Measurements from ENCODE around the gene SOBP. TPM values are rescaled to one million over a fixed set of nuclear protein-coding genes. Genes with fewer than 3 reads are reported as not detected.

Gene SOBP
- total RNA-seq, 2 experiments from 2014 or later: 1.0 to 1.2 TPM

- H3K27ac Mint-ChIP-seq: no peak overlapping the region
Measured at GRCh38 chr6:107534571-107535141, 44.7 kb downstream of the SOBP start.

GRCh38 chr6:107535626-107536025 lies 45.7 kb downstream of the SOBP start:
- Mint-ChIP-seq H3K27me3 (ENCODE audit: low read depth) (peaks cover 15% of the 10 kb centered on the region), H3K36me3 (ENCODE audit: low read depth) (no peaks in the 10 kb centered on the region), H3K9me3 (ENCODE audit: insufficient read depth) (no peaks in the 10 kb centered on the region), H3K4me3 (no peak overlapping the region), H3K27ac (no peak overlapping the region), H3K4me1 (ENCODE audit: low read depth) (no peaks in the 10 kb centered on the region)
- DNase-seq: no peak
- ChIA-PET CTCF (no interaction called here), POLR2A (no interaction called here)
- ATAC-seq: no peak

More at GRCh38 chr6:107534571-107535141, 44.7 kb downstream of the SOBP start:
- ATAC-seq (no peak), DNase-seq (no peak)
- peaks cover 14% of the 10 kb centered on the region for H3K27me3 Mint-ChIP-seq (ENCODE audit: low read depth)
- H3K4me3 Mint-ChIP-seq: no peak overlapping the region
- no peaks in the 10 kb centered on the region for H3K4me1 Mint-ChIP-seq (ENCODE audit: low read depth)
- POLR2A ChIA-PET: no interaction called here
- CTCF ChIA-PET: no interaction called here
- no peaks in the 10 kb centered on the region for H3K9me3 Mint-ChIP-seq (ENCODE audit: insufficient read depth)
- H3K36me3 Mint-ChIP-seq (ENCODE audit: low read depth): no peaks in the 10 kb centered on the region

- Mint-ChIP-seq H3K27ac (no peak overlapping the region), H3K4me1 (ENCODE audit: low read depth) (no peaks in the 10 kb centered on the region), H3K4me3 (no peak overlapping the region), H3K36me3 (ENCODE audit: low read depth) (no peaks in the 10 kb centered on the region), H3K27me3 (ENCODE audit: low read depth) (peaks cover 15% of the 10 kb centered on the region), H3K9me3 (ENCODE audit: insufficient read depth) (no peaks in the 10 kb centered on the region)
- no peak for ATAC-seq
- DNase-seq: no peak
- ChIA-PET CTCF (no interaction called here), POLR2A (no interaction called here)
Measured at GRCh38 chr6:107536180-107536961, 46.5 kb downstream of the SOBP start.

GRCh38 chr6:107537559-107537958 lies 47.6 kb downstream of the SOBP start:
- Mint-ChIP-seq H3K27ac (no peak overlapping the region), H3K4me1 (ENCODE audit: low read depth) (no peaks in the 10 kb centered on the region), H3K27me3 (ENCODE audit: low read depth) (peaks cover 19% of the 10 kb centered on the region), H3K36me3 (ENCODE audit: low read depth) (no peaks in the 10 kb centered on the region), H3K4me3 (no peak overlapping the region), H3K9me3 (ENCODE audit: insufficient read depth) (no peaks in the 10 kb centered on the region)
- ChIA-PET POLR2A (no interaction called here), CTCF (no interaction called here)
- ATAC-seq (no peak), DNase-seq (no peak)

- H3K27ac Mint-ChIP-seq: no peak overlapping the region
- H3K27me3 Mint-ChIP-seq (ENCODE audit: low read depth): peaks cover 24% of the 10 kb centered on the region
- POLR2A ChIA-PET: no interaction called here
- H3K4me3 Mint-ChIP-seq: no peak overlapping the region
- no peaks in the 10 kb centered on the region for H3K4me1 Mint-ChIP-seq (ENCODE audit: low read depth)
- DNase-seq (no peak), ATAC-seq (no peak)
- H3K36me3 Mint-ChIP-seq (ENCODE audit: low read depth): no peaks in the 10 kb centered on the region
- no peaks in the 10 kb centered on the region for H3K9me3 Mint-ChIP-seq (ENCODE audit: insufficient read depth)
- CTCF ChIA-PET: no interaction called here
Measured at GRCh38 chr6:107538856-107539387, 49.0 kb downstream of the SOBP start.

- H3K4me1 Mint-ChIP-seq (ENCODE audit: low read depth): no peaks in the 10 kb centered on the region
- H3K9me3 Mint-ChIP-seq (ENCODE audit: insufficient read depth): no peaks in the 10 kb centered on the region
- H3K27ac Mint-ChIP-seq: no peak overlapping the region
- no peak overlapping the region for H3K4me3 Mint-ChIP-seq
- H3K36me3 Mint-ChIP-seq (ENCODE audit: low read depth): no peaks in the 10 kb centered on the region
- POLR2A ChIA-PET: no interaction called here
- ATAC-seq (no peak), DNase-seq (no peak)
- H3K27me3 Mint-ChIP-seq (ENCODE audit: low read depth): peaks cover 25% of the 10 kb centered on the region
- CTCF ChIA-PET: no interaction called here
Measured at GRCh38 chr6:107539409-107539808, 49.5 kb downstream of the SOBP start.

GRCh38 chr6:107539849-107540464 lies 50.0 kb downstream of the SOBP start:
- Mint-ChIP-seq H3K36me3 (ENCODE audit: low read depth) (no peaks in the 10 kb centered on the region), H3K4me3 (no peak overlapping the region), H3K4me1 (ENCODE audit: low read depth) (no peaks in the 10 kb centered on the region), H3K27me3 (ENCODE audit: low read depth) (peaks cover 26% of the 10 kb centered on the region), H3K27ac (no peak overlapping the region), H3K9me3 (ENCODE audit: insufficient read depth) (no peaks in the 10 kb centered on the region)
- ChIA-PET POLR2A (no interaction called here), CTCF (no interaction called here)
- DNase-seq: no peak
- ATAC-seq: no peak

GRCh38 chr6:107540465-107540857 lies 50.5 kb downstream of the SOBP start:
- ChIA-PET CTCF (no interaction called here), POLR2A (no interaction called here)
- no peak overlapping the region for H3K4me3 Mint-ChIP-seq
- no peaks in the 10 kb centered on the region for H3K9me3 Mint-ChIP-seq (ENCODE audit: insufficient read depth)
- ATAC-seq: no peak
- H3K36me3 Mint-ChIP-seq (ENCODE audit: low read depth): no peaks in the 10 kb centered on the region
- H3K4me1 Mint-ChIP-seq (ENCODE audit: low read depth): no peaks in the 10 kb centered on the region
- H3K27ac Mint-ChIP-seq: no peak overlapping the region
- DNase-seq: no peak
- peaks cover 29% of the 10 kb centered on the region for H3K27me3 Mint-ChIP-seq (ENCODE audit: low read depth)

GRCh38 chr6:107542192-107542668 lies 52.3 kb downstream of the SOBP start:
- H3K9me3 Mint-ChIP-seq (ENCODE audit: insufficient read depth): no peaks in the 10 kb centered on the region
- H3K36me3 Mint-ChIP-seq (ENCODE audit: low read depth): no peaks in the 10 kb centered on the region
- ChIA-PET POLR2A (no interaction called here), CTCF (interaction anchor here (1.2 kb wide), 1 partner anchor 10 kb away, joined by 3 read pairs; no protein-coding TSS in a partner anchor)
- peaks cover 28% of the 10 kb centered on the region for H3K27me3 Mint-ChIP-seq (ENCODE audit: low read depth)
- no peak for ATAC-seq
- H3K4me1 Mint-ChIP-seq (ENCODE audit: low read depth): peaks cover 6% of the 10 kb centered on the region
- no peak overlapping the region for H3K27ac Mint-ChIP-seq
- H3K4me3 Mint-ChIP-seq: no peak overlapping the region
- DNase-seq: no peak

GRCh38 chr6:107543088-107543487 lies 53.2 kb downstream of the SOBP start:
- Mint-ChIP-seq H3K27ac (no peak overlapping the region), H3K4me1 (ENCODE audit: low read depth) (peaks cover 8% of the 10 kb centered on the region), H3K4me3 (no peak overlapping the region), H3K27me3 (ENCODE audit: low read depth) (peaks cover 32% of the 10 kb centered on the region), H3K36me3 (ENCODE audit: low read depth) (no peaks in the 10 kb centered on the region), H3K9me3 (ENCODE audit: insufficient read depth) (no peaks in the 10 kb centered on the region)
- DNase-seq (no peak), ATAC-seq (no peak)
- POLR2A ChIA-PET: no interaction called here
- CTCF ChIA-PET: interaction anchor here (1.2 kb wide), 1 partner anchor 9 kb away, joined by 3 read pairs; no protein-coding TSS in a partner anchor

GRCh38 chr6:107543567-107543966 lies 53.6 kb downstream of the SOBP start:
- Mint-ChIP-seq H3K4me3 (no peak overlapping the region), H3K9me3 (ENCODE audit: insufficient read depth) (no peaks in the 10 kb centered on the region), H3K36me3 (ENCODE audit: low read depth) (no peaks in the 10 kb centered on the region), H3K27me3 (ENCODE audit: low read depth) (peaks cover 32% of the 10 kb centered on the region), H3K27ac (no peak overlapping the region), H3K4me1 (ENCODE audit: low read depth) (peaks cover 8% of the 10 kb centered on the region)
- no peak for DNase-seq
- ATAC-seq: no peak
- CTCF ChIA-PET: interaction anchor here (1.2 to 1.5 kb wide), 2 partner anchors 9 to 112 kb away, joined by 3 read pairs; no protein-coding TSS in a partner anchor
- POLR2A ChIA-PET: no interaction called here

GRCh38 chr6:107545763-107546162 lies 55.8 kb downstream of the SOBP start:
- H3K27ac Mint-ChIP-seq: no peak overlapping the region

More at GRCh38 chr6:107545763-107546162, 55.8 kb downstream of the SOBP start:
- ATAC-seq: no peak
- H3K9me3 Mint-ChIP-seq (ENCODE audit: insufficient read depth): no peaks in the 10 kb centered on the region
- DNase-seq: no peak
- peaks cover 8% of the 10 kb centered on the region for H3K4me1 Mint-ChIP-seq (ENCODE audit: low read depth)
- H3K36me3 Mint-ChIP-seq (ENCODE audit: low read depth): no peaks in the 10 kb centered on the region
- CTCF ChIA-PET: no interaction called here
- peaks cover 24% of the 10 kb centered on the region for H3K27me3 Mint-ChIP-seq (ENCODE audit: low read depth)
- POLR2A ChIA-PET: no interaction called here
- H3K4me3 Mint-ChIP-seq: no peak overlapping the region

Measured in activated CD8-positive, alpha-beta T cell treated with anti-CD3 and anti-CD28 coated beads, Interleukin-2, amount 10 ng/mL, durations not matched to agents 7 days and 5 days (primary cell).